Stimulated activated naive B cell treated with anti-CD40 and anti-IgM and Interleukin-4, amounts not matched to agents 10 μg/mL and 1 μg/mL and 100 μg/mL, for 72 hours (primary cell): ENCODE measurements around the gene SMG6.

ENCODE experiments used
- ATAC-seq, 2 donors: fragments of 150-1000 bp; cut with Tn5 transposase; replicated peaks; 2 replicates each; pipeline ENCODE4 v1.10.0; 2021; ENCODE audit warnings: moderate library complexity in 1 of 2
- DNase-seq: peaks from one replicate; pipeline ENCODE4 v3.0.0; 2021
- H3K27ac Mint-ChIP-seq: one replicate; pipeline ENCODE4 v1.8.0; 2022; ENCODE audit warnings: mild to moderate bottlenecking, mixed read lengths
- H3K27me3 Mint-ChIP-seq, 2 donors: one replicate each; pipeline ENCODE4 v1.8.0; 2022; ENCODE audit warnings: mixed read lengths in 2 of 2
- H3K36me3 Mint-ChIP-seq, 2 donors: one replicate each; pipeline ENCODE4 v1.8.0; 2022; ENCODE audit warnings: mixed read lengths in 2 of 2, mild to moderate bottlenecking in 1 of 2
- H3K4me1 Mint-ChIP-seq, 2 donors: one replicate each; pipeline ENCODE4 v1.8.0; 2022; ENCODE audit warnings: mixed read lengths in 2 of 2, mild to moderate bottlenecking in 1 of 2
- H3K4me3 Mint-ChIP-seq, 2 donors: one replicate each; pipeline ENCODE4 v1.8.0; 2022; ENCODE audit warnings: mild to moderate bottlenecking in 2 of 2, mixed read lengths in 2 of 2, moderate library complexity in 1 of 2
- H3K9me3 Mint-ChIP-seq, 2 donors: one replicate each; pipeline ENCODE4 v1.8.0; 2022; ENCODE audit warnings: mixed read lengths in 2 of 2, mild to moderate bottlenecking in 1 of 2

Gene SMG6

GRCh38 chr17:2077040-2077439 is 226.5 kb downstream of the SMG6 start:
- Mint-ChIP-seq H3K4me1 (peaks cover 21 to 46% of the 10 kb centered on the region in 2 donors), H3K36me3 (peaks cover 43 to 65% of the 10 kb centered on the region in 2 donors), H3K27me3 (no peaks in the 10 kb centered on the region), H3K9me3 (peaks cover 0 to 2% of the 10 kb centered on the region in 2 donors), H3K4me3 (no peak overlapping the region), H3K27ac (no peak overlapping the region)
- ATAC-seq (no peak), DNase-seq (no peak)

GRCh38 chr17:2076087-2076984 is 227.2 kb downstream of the SMG6 start:
- no peak overlapping the region for H3K4me3 Mint-ChIP-seq
- ATAC-seq (peak; percentile 40 to 44), DNase-seq (no peak)
- H3K36me3 Mint-ChIP-seq: peaks cover 44 to 67% of the 10 kb centered on the region in 2 donors
- H3K27me3 Mint-ChIP-seq: no peaks in the 10 kb centered on the region
- H3K9me3 Mint-ChIP-seq: peaks cover 0 to 2% of the 10 kb centered on the region in 2 donors
- H3K4me1 Mint-ChIP-seq: peaks cover 27 to 48% of the 10 kb centered on the region in 2 donors
- no peak overlapping the region for H3K27ac Mint-ChIP-seq

- DNase-seq (no peak), ATAC-seq (peak; percentile 38 to 39)
Observed at GRCh38 chr17:2075336-2076086, 228.1 kb downstream of the SMG6 start.

GRCh38 chr17:2074919-2075318 is 228.7 kb downstream of the SMG6 start:
- no peak overlapping the region for H3K4me3 Mint-ChIP-seq
- H3K9me3 Mint-ChIP-seq: peaks cover 0 to 2% of the 10 kb centered on the region in 2 donors
- no peaks in the 10 kb centered on the region for H3K27me3 Mint-ChIP-seq
- no peak for ATAC-seq
- H3K4me1 Mint-ChIP-seq: peaks cover 40 to 62% of the 10 kb centered on the region in 2 donors
- peaks cover 47 to 66% of the 10 kb centered on the region in 2 donors for H3K36me3 Mint-ChIP-seq
- DNase-seq: no peak
- H3K27ac Mint-ChIP-seq: no peak overlapping the region

More at GRCh38 chr17:2075336-2076086, 228.1 kb downstream of the SMG6 start:
- peaks cover 0 to 2% of the 10 kb centered on the region in 2 donors for H3K9me3 Mint-ChIP-seq
- peaks cover 35 to 56% of the 10 kb centered on the region in 2 donors for H3K4me1 Mint-ChIP-seq
- peaks cover 46 to 67% of the 10 kb centered on the region in 2 donors for H3K36me3 Mint-ChIP-seq
- peak overlapping the region; percentile 63 for H3K27ac Mint-ChIP-seq
- H3K27me3 Mint-ChIP-seq: no peaks in the 10 kb centered on the region
- no peak overlapping the region for H3K4me3 Mint-ChIP-seq

GRCh38 chr17:2071455-2072281 is 231.9 kb downstream of the SMG6 start:
- Mint-ChIP-seq H3K4me3 (no peak overlapping the region), H3K27ac (peak overlapping the region; percentile 94), H3K36me3 (peaks cover 41 to 64% of the 10 kb centered on the region in 2 donors), H3K27me3 (no peaks in the 10 kb centered on the region), H3K4me1 (peaks cover 52 to 77% of the 10 kb centered on the region in 2 donors), H3K9me3 (no peaks in the 10 kb centered on the region)
- ATAC-seq (no peak), DNase-seq (no peak)

- no peaks in the 10 kb centered on the region for H3K27me3 Mint-ChIP-seq
- peak overlapping the region; percentile 94 for H3K27ac Mint-ChIP-seq
- DNase-seq (no peak), ATAC-seq (no peak)
- peak overlapping the region; percentile 14 for H3K4me3 Mint-ChIP-seq
- peaks cover 50 to 74% of the 10 kb centered on the region in 2 donors for H3K4me1 Mint-ChIP-seq
- H3K9me3 Mint-ChIP-seq: no peaks in the 10 kb centered on the region
- peaks cover 41 to 62% of the 10 kb centered on the region in 2 donors for H3K36me3 Mint-ChIP-seq
Observed at GRCh38 chr17:2071024-2071385, 232.6 kb downstream of the SMG6 start.

GRCh38 chr17:2070241-2071023 is 233.2 kb downstream of the SMG6 start:
- peaks cover 47 to 74% of the 10 kb centered on the region in 2 donors for H3K4me1 Mint-ChIP-seq
- H3K36me3 Mint-ChIP-seq: peaks cover 45 to 64% of the 10 kb centered on the region in 2 donors
- peak overlapping the region; percentile 94 for H3K27ac Mint-ChIP-seq
- H3K9me3 Mint-ChIP-seq: no peaks in the 10 kb centered on the region
- ATAC-seq (peak; percentile 92), DNase-seq (peak; percentile 85)
- H3K4me3 Mint-ChIP-seq: peak overlapping the region; percentile 29 to 74
- H3K27me3 Mint-ChIP-seq: no peaks in the 10 kb centered on the region

GRCh38 chr17:2068519-2069051 is 235.0 kb downstream of the SMG6 start:
- ATAC-seq (no peak), DNase-seq (no peak)
- no peak overlapping the region for H3K4me3 Mint-ChIP-seq
- peaks cover 59 to 72% of the 10 kb centered on the region in 2 donors for H3K36me3 Mint-ChIP-seq
- peaks cover 58 to 82% of the 10 kb centered on the region in 2 donors for H3K4me1 Mint-ChIP-seq
- no peaks in the 10 kb centered on the region for H3K9me3 Mint-ChIP-seq
- no peaks in the 10 kb centered on the region for H3K27me3 Mint-ChIP-seq
- H3K27ac Mint-ChIP-seq: peak overlapping the region; percentile 15

- Mint-ChIP-seq H3K36me3 (peaks cover 62 to 77% of the 10 kb centered on the region in 2 donors), H3K27ac (no peak overlapping the region)
Observed at GRCh38 chr17:2068031-2068518, 235.5 kb downstream of the SMG6 start.

GRCh38 chr17:2067608-2068024 is 236.0 kb downstream of the SMG6 start:
- ATAC-seq (no peak), DNase-seq (no peak)
- Mint-ChIP-seq H3K27ac (no peak overlapping the region), H3K4me3 (peak overlapping the region in 1 of 2 donors; percentile 35), H3K4me1 (peaks cover 61 to 86% of the 10 kb centered on the region in 2 donors), H3K36me3 (peaks cover 64 to 82% of the 10 kb centered on the region in 2 donors), H3K27me3 (no peaks in the 10 kb centered on the region), H3K9me3 (no peaks in the 10 kb centered on the region)

More at GRCh38 chr17:2068031-2068518, 235.5 kb downstream of the SMG6 start:
- Mint-ChIP-seq H3K9me3 (no peaks in the 10 kb centered on the region), H3K4me1 (peaks cover 62 to 86% of the 10 kb centered on the region in 2 donors), H3K27me3 (no peaks in the 10 kb centered on the region), H3K4me3 (peak overlapping the region in 1 of 2 donors; percentile 35)
- ATAC-seq (no peak), DNase-seq (no peak)

- Mint-ChIP-seq H3K4me1 (peaks cover 58 to 83% of the 10 kb centered on the region in 2 donors), H3K9me3 (no peaks in the 10 kb centered on the region), H3K36me3 (peaks cover 67 to 83% of the 10 kb centered on the region in 2 donors), H3K4me3 (no peak overlapping the region), H3K27ac (no peak overlapping the region), H3K27me3 (no peaks in the 10 kb centered on the region)
- DNase-seq (no peak), ATAC-seq (no peak)
Observed at GRCh38 chr17:2067048-2067561, 236.5 kb downstream of the SMG6 start.

- H3K36me3 Mint-ChIP-seq: peaks cover 66 to 77% of the 10 kb centered on the region in 2 donors
- no peak overlapping the region for H3K4me3 Mint-ChIP-seq
- H3K9me3 Mint-ChIP-seq: no peaks in the 10 kb centered on the region
- peaks cover 47 to 72% of the 10 kb centered on the region in 2 donors for H3K4me1 Mint-ChIP-seq
- DNase-seq (no peak), ATAC-seq (no peak)
- H3K27me3 Mint-ChIP-seq: no peaks in the 10 kb centered on the region
- peak overlapping the region; percentile 51 for H3K27ac Mint-ChIP-seq
Observed at GRCh38 chr17:2065949-2066400, 237.6 kb downstream of the SMG6 start.
